GM18951 (cell line): ENCODE results near the gene ENO4.

Experiments used
- POLR2A ChIP-seq: IDR thresholded peaks from 4 replicates; pipeline ENCODE4 v1.6.1; 2011; ENCODE audit warnings: mild to moderate bottlenecking; ENCODE audit not compliant: insufficient read length, insufficient read depth; ENCODE audit errors: extremely low read depth
- in situ Hi-C: fragments of 300-500 bp; cut with MboI; formaldehyde crosslinking; loops from one replicate; pipeline ENCODE4 v1.12.0; 2022; ENCODE audit warnings: low sequenced_read_pairs, mixed read lengths, inconsistent platforms; ENCODE audit not compliant: unreplicated experiment

Gene ENO4

GRCh38 chr10:116817178-116817577, 32.1 kb upstream of the ENO4 start:
- in situ Hi-C loops, result no loop called here
- TF ChIP-seq POLR2A, result no peak

DNA sequence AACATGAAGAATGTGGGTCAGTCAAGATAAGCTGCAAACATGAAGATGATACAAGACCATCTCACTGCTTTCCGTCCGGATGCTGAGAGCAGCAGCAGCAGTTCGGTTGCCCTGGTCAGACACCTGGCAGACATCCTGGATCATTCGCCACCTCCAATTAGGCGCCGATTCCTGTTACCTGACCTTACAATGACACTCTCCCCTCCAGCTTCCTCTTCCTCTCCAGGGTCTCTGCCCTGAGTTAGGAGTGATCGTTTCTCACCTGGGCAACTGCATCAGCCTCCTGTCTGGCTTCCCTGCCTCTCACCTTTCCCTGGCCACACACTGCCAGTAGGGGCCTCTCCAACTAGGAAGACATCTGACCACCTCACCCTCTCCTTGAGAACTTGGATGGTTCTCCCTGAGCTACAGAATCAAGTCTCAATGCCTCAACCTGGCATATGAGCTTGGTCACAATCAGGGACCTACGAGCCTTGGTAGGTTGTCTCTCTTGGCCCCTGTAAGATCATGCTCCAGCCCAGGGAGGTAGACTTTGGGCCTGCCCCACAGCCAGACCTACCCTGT, 31.4 kb upstream of the ENO4 start:
- in situ Hi-C loops, result no loop called here
- TF ChIP-seq POLR2A, result no peak

- in situ Hi-C loops, result no loop called here
- TF ChIP-seq POLR2A, result no peak
Measured at GRCh38 chr10:116819999-116820677, 29.2 kb upstream of the ENO4 start.

DNA sequence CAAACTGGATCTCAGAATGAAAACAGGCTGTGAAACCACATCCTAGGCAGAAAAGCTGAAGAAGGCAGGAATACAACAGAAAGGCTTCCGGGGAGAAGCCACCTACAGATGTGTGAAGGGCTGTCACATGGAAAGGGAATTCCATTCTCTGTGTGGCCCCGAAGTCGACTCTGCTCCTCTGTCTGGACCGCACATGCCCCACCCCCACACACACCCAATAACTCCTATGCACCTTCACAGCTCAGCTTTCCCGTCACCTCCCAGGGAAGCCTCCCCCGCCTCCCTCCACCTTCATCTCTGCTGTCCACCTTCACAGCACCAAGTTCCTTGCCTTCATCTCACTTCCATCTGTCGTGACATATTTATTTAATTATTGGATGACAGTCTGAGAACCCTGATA, 23.4 kb upstream of the ENO4 start:
- in situ Hi-C loops, result no loop called here

DNA sequence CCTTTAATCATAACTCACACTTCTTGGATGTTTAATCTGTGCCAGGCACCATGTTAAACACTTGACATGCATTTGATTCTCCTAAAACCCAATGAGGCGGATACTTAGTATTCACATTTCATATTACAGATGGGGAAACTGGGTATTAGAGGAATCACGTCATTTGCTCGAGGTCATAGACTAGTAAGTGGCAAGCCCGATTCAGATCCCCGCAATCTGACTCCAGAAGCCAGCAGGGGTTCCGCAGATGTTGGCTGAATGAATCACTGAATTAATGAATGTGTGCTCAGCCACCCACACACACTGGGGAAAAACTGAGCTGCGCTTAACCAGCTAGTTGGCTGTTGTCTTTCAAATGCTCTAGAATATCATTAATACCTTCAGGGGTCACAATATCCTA, 22.5 kb upstream of the ENO4 start:
- TF ChIP-seq POLR2A, result no peak
- in situ Hi-C loops, result no loop called here

More for the DNA sequence above, 23.4 kb upstream of the ENO4 start:
- no peak for TF ChIP-seq POLR2A

GRCh38 chr10:116827214-116827671, 22.1 kb upstream of the ENO4 start:
- no peak for TF ChIP-seq POLR2A
- in situ Hi-C loops, result no loop called here

- in situ Hi-C loops, result no loop called here
- no peak for TF ChIP-seq POLR2A
Measured at GRCh38 chr10:116828116-116828515, 21.2 kb upstream of the ENO4 start.

- in situ Hi-C loops, result no loop called here
- TF ChIP-seq POLR2A, result no peak
Measured at GRCh38 chr10:116829711-116830110, 19.6 kb upstream of the ENO4 start.

DNA sequence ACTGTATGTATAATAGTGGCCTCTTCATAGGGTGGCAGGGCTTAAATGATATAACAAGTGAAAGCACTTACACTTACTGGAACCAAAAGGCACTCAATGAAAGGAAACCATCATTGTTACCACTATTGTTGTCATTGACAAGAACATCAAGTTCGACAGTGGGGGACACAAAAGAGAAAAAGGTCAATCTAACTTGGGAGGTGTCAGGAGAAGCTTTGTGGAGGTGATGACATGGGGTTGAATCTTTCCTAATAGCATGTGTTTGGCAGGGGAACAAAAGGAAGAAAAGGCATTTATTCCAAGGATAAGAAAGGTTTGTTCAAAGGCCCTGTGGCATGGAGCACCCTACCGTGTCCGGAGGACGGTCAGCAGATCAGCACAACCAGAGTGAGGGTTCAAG, 18.2 kb upstream of the ENO4 start:
- in situ Hi-C loops, result no loop called here
- TF ChIP-seq POLR2A, result no peak

DNA sequence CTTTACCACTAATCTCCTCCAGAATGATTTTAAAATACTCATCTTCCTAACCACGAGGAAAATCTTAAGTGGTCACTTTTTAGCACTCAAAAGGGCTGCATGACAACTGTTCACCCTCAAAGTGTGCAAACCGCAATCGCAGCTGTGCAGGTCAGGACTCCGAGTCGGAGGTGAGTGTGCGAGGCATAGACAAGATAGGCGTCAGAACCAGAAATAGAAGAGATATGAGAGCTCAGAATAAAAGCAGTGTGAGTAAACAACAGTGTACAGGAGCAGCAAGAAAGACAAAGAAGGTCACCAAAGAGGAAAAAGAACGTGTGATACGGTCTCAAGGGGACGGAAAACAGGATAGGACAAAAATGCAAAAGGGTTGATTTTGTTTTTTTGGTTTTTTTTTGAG, 17.5 kb upstream of the ENO4 start:
- TF ChIP-seq POLR2A, result no peak
- in situ Hi-C loops, result no loop called here

GRCh38 chr10:116833986-116834985, 15.0 kb upstream of the ENO4 start:
- in situ Hi-C loops, result no loop called here
- no peak for TF ChIP-seq POLR2A

DNA sequence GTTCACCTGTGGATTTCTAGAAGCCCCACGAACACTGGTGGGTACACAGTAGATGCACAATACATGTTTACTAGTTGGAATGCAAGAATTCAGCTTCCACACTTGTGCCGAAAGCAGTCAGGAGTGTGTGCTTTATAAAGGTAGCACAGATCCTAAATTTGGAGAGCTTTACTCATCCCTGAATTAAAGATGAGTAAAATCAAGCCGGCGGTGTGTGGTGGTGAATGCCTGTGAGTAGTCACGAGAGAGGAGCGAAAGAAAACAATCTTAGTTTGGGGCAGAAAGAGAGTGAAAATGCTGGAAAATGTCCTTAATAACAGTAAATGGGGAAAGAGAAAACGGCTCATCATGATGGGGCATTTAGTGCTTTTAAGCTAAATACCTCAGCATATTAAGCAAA, 13.6 kb upstream of the ENO4 start:
- in situ Hi-C loops, result no loop called here

GRCh38 chr10:116836083-116836482, 13.2 kb upstream of the ENO4 start:
- TF ChIP-seq POLR2A, result no peak
- in situ Hi-C loops, result no loop called here

More for the DNA sequence above, 13.6 kb upstream of the ENO4 start:
- no peak for TF ChIP-seq POLR2A
